Measurements from ENCODE around the gene MNAT1.

Gene MNAT1

DNA sequence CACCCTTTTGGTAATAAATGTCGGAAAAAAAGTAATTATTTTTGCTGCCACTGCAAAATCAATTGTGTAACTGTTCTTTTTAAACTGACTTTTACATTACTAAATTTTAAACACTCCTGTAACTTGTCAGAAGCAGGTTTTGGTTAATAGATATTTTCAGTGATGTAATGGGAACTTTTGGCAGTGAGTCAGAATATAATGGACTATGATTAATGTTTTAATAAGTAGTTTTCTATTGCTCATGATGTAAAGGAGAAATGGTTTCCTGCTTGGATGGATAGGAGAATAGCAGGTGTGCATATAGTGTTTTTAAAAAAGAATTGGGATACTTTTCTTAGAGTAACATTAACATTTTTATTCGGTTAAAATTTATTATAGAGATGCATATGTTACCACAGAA, 187.5 kb downstream of the MNAT1 start:
- H3K36me3 ChIP-seq (ENCODE audit: insufficient read depth, low read length) = no peaks in the 10 kb centered on the region
- H3K4me1 ChIP-seq (ENCODE audit: insufficient read depth, low read length) = no peaks in the 10 kb centered on the region
- H3K4me3 ChIP-seq (ENCODE audit: low read depth in 1 of 2, low read length in 2 of 2) = no peak overlapping the region
- no peak overlapping the region for H2AFZ ChIP-seq (ENCODE audit: low read depth, low read length)
- H3K27me3 ChIP-seq (ENCODE audit: insufficient read depth, low read length, poor library complexity) = no peaks in the 10 kb centered on the region
- ATAC-seq (ENCODE audit: insufficient read depth, low read depth) (no peak), DNase-seq (no peak)
- no peak for TF ChIP-seq EZH2 (IDR thresholded peaks at IDR 0.05; ENCODE audit: borderline replicate concordance, low read depth, low read length, severe bottlenecking)
- TF ChIP-seq, protein P1, sequence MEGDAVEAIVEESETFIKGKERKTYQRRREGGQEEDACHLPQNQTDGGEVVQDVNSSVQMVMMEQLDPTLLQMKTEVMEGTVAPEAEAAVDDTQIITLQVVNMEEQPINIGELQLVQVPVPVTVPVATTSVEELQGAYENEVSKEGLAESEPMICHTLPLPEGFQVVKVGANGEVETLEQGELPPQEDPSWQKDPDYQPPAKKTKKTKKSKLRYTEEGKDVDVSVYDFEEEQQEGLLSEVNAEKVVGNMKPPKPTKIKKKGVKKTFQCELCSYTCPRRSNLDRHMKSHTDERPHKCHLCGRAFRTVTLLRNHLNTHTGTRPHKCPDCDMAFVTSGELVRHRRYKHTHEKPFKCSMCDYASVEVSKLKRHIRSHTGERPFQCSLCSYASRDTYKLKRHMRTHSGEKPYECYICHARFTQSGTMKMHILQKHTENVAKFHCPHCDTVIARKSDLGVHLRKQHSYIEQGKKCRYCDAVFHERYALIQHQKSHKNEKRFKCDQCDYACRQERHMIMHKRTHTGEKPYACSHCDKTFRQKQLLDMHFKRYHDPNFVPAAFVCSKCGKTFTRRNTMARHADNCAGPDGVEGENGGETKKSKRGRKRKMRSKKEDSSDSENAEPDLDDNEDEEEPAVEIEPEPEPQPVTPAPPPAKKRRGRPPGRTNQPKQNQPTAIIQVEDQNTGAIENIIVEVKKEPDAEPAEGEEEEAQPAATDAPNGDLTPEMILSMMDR (IDR thresholded peaks at IDR 0.05; ENCODE audit: borderline replicate concordance, extremely low read depth, low read length, poor library complexity, severe bottlenecking) = no peak
- no peak overlapping the region for H3K4me2 ChIP-seq (ENCODE audit: insufficient read depth, low read length)
- H3K27ac ChIP-seq (ENCODE audit: low read length) = no peak overlapping the region
- H4K20me1 ChIP-seq (ENCODE audit: insufficient read depth, low read length) = no peaks in the 10 kb centered on the region
- H3K9me3 ChIP-seq (ENCODE audit: insufficient read depth, low read length, severe bottlenecking) = no peaks in the 10 kb centered on the region
- no peaks in the 10 kb centered on the region for H3K79me2 ChIP-seq (ENCODE audit: insufficient read depth, low read length)
- H3K9ac ChIP-seq (ENCODE audit: low read depth, low read length) = no peak overlapping the region

DNA sequence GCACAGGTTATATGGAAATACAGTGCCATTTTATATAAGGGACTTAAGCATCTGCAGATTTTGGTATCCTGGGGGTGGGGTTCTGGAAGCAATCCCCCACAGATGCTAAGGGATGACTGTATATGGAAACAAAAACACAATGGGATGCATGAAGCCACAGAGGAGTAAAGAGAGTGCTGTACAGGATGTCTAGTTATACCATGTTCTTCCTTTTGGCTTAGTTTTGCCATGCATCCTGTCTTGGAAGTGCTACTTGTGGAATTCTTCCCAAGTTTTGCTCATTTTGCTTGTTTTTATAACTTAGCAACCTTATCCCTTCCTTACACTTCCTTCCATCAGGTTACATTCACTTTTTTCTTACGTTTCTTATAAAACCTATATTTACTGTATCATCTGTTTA, 190.7 kb downstream of the MNAT1 start:
- no peaks in the 10 kb centered on the region for H3K27me3 ChIP-seq (ENCODE audit: insufficient read depth, low read length, poor library complexity)
- TF ChIP-seq, protein P1 (IDR thresholded peaks at IDR 0.05; ENCODE audit: borderline replicate concordance, extremely low read depth, low read length, poor library complexity, severe bottlenecking) = no peak
- no peak for TF ChIP-seq EZH2 (IDR thresholded peaks at IDR 0.05; ENCODE audit: borderline replicate concordance, low read depth, low read length, severe bottlenecking)
- no peak overlapping the region for H3K27ac ChIP-seq (ENCODE audit: low read length)
- no peaks in the 10 kb centered on the region for H3K36me3 ChIP-seq (ENCODE audit: insufficient read depth, low read length)
- no peak overlapping the region for H3K4me3 ChIP-seq (ENCODE audit: low read depth in 1 of 2, low read length in 2 of 2)
- H3K4me2 ChIP-seq (ENCODE audit: insufficient read depth, low read length) = no peak overlapping the region
- H3K4me1 ChIP-seq (ENCODE audit: insufficient read depth, low read length) = no peaks in the 10 kb centered on the region
- no peaks in the 10 kb centered on the region for H3K9me3 ChIP-seq (ENCODE audit: insufficient read depth, low read length, severe bottlenecking)
- H2AFZ ChIP-seq (ENCODE audit: low read depth, low read length) = no peak overlapping the region
- H4K20me1 ChIP-seq (ENCODE audit: insufficient read depth, low read length) = no peaks in the 10 kb centered on the region
- no peak for ATAC-seq (ENCODE audit: insufficient read depth, low read depth)
- H3K9ac ChIP-seq (ENCODE audit: low read depth, low read length) = no peak overlapping the region
- no peak for DNase-seq
- H3K79me2 ChIP-seq (ENCODE audit: insufficient read depth, low read length) = no peaks in the 10 kb centered on the region

DNA sequence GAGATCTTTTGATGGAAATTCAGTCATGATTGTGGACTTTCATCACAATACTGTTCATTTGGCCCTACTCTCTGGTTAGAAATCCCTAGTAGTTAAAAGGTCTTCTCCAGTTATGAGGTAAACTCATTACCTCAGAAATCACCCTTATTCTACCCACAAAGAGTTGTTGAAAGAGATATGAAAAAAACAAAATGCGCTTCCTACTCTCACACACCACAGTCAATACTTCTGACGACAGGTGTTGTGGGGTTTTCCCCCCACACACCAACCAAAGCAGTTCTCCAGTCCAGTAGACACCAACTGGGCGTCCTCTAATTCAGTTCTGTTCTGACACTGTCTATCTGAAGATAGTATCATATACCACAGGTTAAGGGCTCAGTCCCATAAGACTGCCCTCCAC, 191.4 kb downstream of the MNAT1 start:
- H2AFZ ChIP-seq (ENCODE audit: low read depth, low read length) = no peak overlapping the region
- H3K27ac ChIP-seq (ENCODE audit: low read length) = no peak overlapping the region
- no peak for ATAC-seq (ENCODE audit: insufficient read depth, low read depth)
- peaks cover 2% of the 10 kb centered on the region; the same call in 1 of the 2 replicates for H3K4me1 ChIP-seq (ENCODE audit: insufficient read depth, low read length)
- no peaks in the 10 kb centered on the region for H4K20me1 ChIP-seq (ENCODE audit: insufficient read depth, low read length)
- no peak overlapping the region for H3K4me3 ChIP-seq (ENCODE audit: low read depth in 1 of 2, low read length in 2 of 2)
- no peak overlapping the region for H3K4me2 ChIP-seq (ENCODE audit: insufficient read depth, low read length)
- no peaks in the 10 kb centered on the region for H3K27me3 ChIP-seq (ENCODE audit: insufficient read depth, low read length, poor library complexity)
- TF ChIP-seq, protein P1 (IDR thresholded peaks at IDR 0.05; ENCODE audit: borderline replicate concordance, extremely low read depth, low read length, poor library complexity, severe bottlenecking) = no peak
- TF ChIP-seq EZH2 (IDR thresholded peaks at IDR 0.05; ENCODE audit: borderline replicate concordance, low read depth, low read length, severe bottlenecking) = no peak
- no peaks in the 10 kb centered on the region for H3K79me2 ChIP-seq (ENCODE audit: insufficient read depth, low read length)
- H3K9me3 ChIP-seq (ENCODE audit: insufficient read depth, low read length, severe bottlenecking) = no peaks in the 10 kb centered on the region
- no peak for DNase-seq
- H3K36me3 ChIP-seq (ENCODE audit: insufficient read depth, low read length) = no peaks in the 10 kb centered on the region
- no peak overlapping the region for H3K9ac ChIP-seq (ENCODE audit: low read depth, low read length)

DNA sequence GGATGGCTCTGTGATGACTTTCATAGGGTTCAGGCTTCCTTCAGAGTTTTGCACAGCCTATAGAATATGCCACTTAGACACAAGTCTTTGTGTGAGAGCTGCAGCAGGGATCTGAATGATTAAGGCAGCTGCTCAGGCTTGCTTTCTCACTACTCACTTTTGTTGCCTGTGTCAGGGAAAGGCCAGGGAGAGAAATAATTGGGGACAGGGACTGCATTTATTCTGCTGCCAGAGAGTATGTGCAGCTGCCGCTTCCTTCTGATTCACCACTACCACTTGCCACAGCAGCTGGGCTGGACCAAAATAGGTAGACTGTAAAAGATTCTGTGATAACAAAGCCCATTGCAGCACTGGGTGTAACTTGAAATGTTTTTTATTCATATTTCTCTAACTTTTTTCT, 196.7 kb downstream of the MNAT1 start:
- Histone ChIP-seq H3K4me1 (ENCODE audit: insufficient read depth, low read length) (peaks cover 4% of the 10 kb centered on the region; the same call in 1 of the 2 replicates), H3K4me2 (ENCODE audit: insufficient read depth, low read length) (no peak overlapping the region), H3K9me3 (ENCODE audit: insufficient read depth, low read length, severe bottlenecking) (no peaks in the 10 kb centered on the region), H3K79me2 (ENCODE audit: insufficient read depth, low read length) (no peaks in the 10 kb centered on the region), H3K27ac (ENCODE audit: low read length) (no peak overlapping the region), H3K36me3 (ENCODE audit: insufficient read depth, low read length) (no peaks in the 10 kb centered on the region), H3K4me3 (ENCODE audit: low read depth in 1 of 2, low read length in 2 of 2) (no peak overlapping the region), H3K9ac (ENCODE audit: low read depth, low read length) (no peak overlapping the region), H2AFZ (ENCODE audit: low read depth, low read length) (no peak overlapping the region), H4K20me1 (ENCODE audit: insufficient read depth, low read length) (no peaks in the 10 kb centered on the region), H3K27me3 (ENCODE audit: insufficient read depth, low read length, poor library complexity) (no peaks in the 10 kb centered on the region)
- ATAC-seq (ENCODE audit: insufficient read depth, low read depth) (peak; percentile 85), DNase-seq (peak; percentile 33)
- TF ChIP-seq, protein P1 (IDR thresholded peaks at IDR 0.05; ENCODE audit: borderline replicate concordance, extremely low read depth, low read length, poor library complexity, severe bottlenecking) = no peak
- no peak for TF ChIP-seq EZH2 (IDR thresholded peaks at IDR 0.05; ENCODE audit: borderline replicate concordance, low read depth, low read length, severe bottlenecking)
